Dendritic cell treated with granulocyte-macrophage colony-stimulating factor and Interleukin-4, amounts not matched to agents 40 ng/mL and 50 ng/mL, for 4 days (primary cell): ENCODE results near the gene RAC2.
"Not testable (repeated sequence)": the region's sequence is repeated elsewhere in the genome, so short reads cannot be mapped to it uniquely, and the experiment has no call there.

Source experiments
- H3K27ac Mint-ChIP-seq: one replicate; pipeline ENCODE4 v1.8.0; 2022; ENCODE audit warnings: mild to moderate bottlenecking, mixed read lengths
- H3K27me3 Mint-ChIP-seq: one replicate; pipeline ENCODE4 v1.8.0; 2022; ENCODE audit warnings: mild to moderate bottlenecking, mixed read lengths
- H3K36me3 Mint-ChIP-seq: one replicate; pipeline ENCODE4 v1.8.0; 2022; ENCODE audit warnings: low read depth, mixed read lengths
- H3K4me1 Mint-ChIP-seq: one replicate; pipeline ENCODE4 v1.8.0; 2022; ENCODE audit warnings: low read depth, mixed read lengths
- H3K4me3 Mint-ChIP-seq: one replicate; pipeline ENCODE4 v1.8.0; 2022; ENCODE audit warnings: mild to moderate bottlenecking, moderate library complexity, mixed read lengths
- H3K9me3 Mint-ChIP-seq: one replicate; pipeline ENCODE4 v1.8.0; 2022; ENCODE audit warnings: mixed read lengths
- intact Hi-C: fragments of 100-400 bp; cut with micrococcal nuclease; formaldehyde crosslinking; loops from one replicate; pipeline ENCODE4 v1.15.0; 2022

RAC2 gene

GRCh38 chr22:37240941-37241320, 3.1 kb downstream of the RAC2 start:
- Mint-ChIP-seq H3K9me3 (no peaks in the 10 kb centered on the region), H3K4me3 (peak overlapping the region; percentile 87), H3K27ac (peak overlapping the region; percentile 75), H3K4me1 (peaks cover 99% of the 10 kb centered on the region), H3K36me3 (peaks cover 66% of the 10 kb centered on the region), H3K27me3 (no peaks in the 10 kb centered on the region)
- intact Hi-C loops: no loop called here

GRCh38 chr22:37240240-37240940, 3.7 kb downstream of the RAC2 start:
- Mint-ChIP-seq H3K4me3 (no peak overlapping the region), H3K9me3 (no peaks in the 10 kb centered on the region), H3K36me3 (peaks cover 71% of the 10 kb centered on the region), H3K27me3 (no peaks in the 10 kb centered on the region), H3K4me1 (peaks cover 100% of the 10 kb centered on the region), H3K27ac (no peak overlapping the region)
- intact Hi-C loops: no loop called here

- Mint-ChIP-seq H3K9me3 (no peaks in the 10 kb centered on the region), H3K27me3 (no peaks in the 10 kb centered on the region), H3K4me1 (peaks cover 100% of the 10 kb centered on the region), H3K27ac (peak overlapping the region; percentile 57), H3K36me3 (peaks cover 79% of the 10 kb centered on the region), H3K4me3 (peak overlapping the region; percentile 0)
- intact Hi-C loops: no loop called here
Measured at GRCh38 chr22:37239336-37240239, 4.5 kb downstream of the RAC2 start.

GRCh38 chr22:37237371-37238268, 6.4 kb downstream of the RAC2 start:
- peaks cover 100% of the 10 kb centered on the region for H3K4me1 Mint-ChIP-seq
- H3K9me3 Mint-ChIP-seq: no peaks in the 10 kb centered on the region
- intact Hi-C loops: no loop called here
- peak overlapping the region; percentile 57 for H3K27ac Mint-ChIP-seq
- peaks cover 91% of the 10 kb centered on the region for H3K36me3 Mint-ChIP-seq
- no peaks in the 10 kb centered on the region for H3K27me3 Mint-ChIP-seq
- no peak overlapping the region for H3K4me3 Mint-ChIP-seq

GRCh38 chr22:37235897-37236607, 8.0 kb downstream of the RAC2 start:
- Mint-ChIP-seq H3K4me1 (peaks cover 100% of the 10 kb centered on the region), H3K36me3 (peaks cover 100% of the 10 kb centered on the region), H3K4me3 (peak overlapping the region; percentile 21), H3K27ac (peak overlapping the region; percentile 57), H3K27me3 (no peaks in the 10 kb centered on the region), H3K9me3 (no peaks in the 10 kb centered on the region)
- intact Hi-C loops: no loop called here

- Mint-ChIP-seq H3K27ac (peak overlapping the region; percentile 12), H3K4me3 (no peak overlapping the region), H3K4me1 (peaks cover 100% of the 10 kb centered on the region), H3K9me3 (no peaks in the 10 kb centered on the region), H3K27me3 (no peaks in the 10 kb centered on the region), H3K36me3 (peaks cover 96% of the 10 kb centered on the region)
- intact Hi-C loops: no loop called here
Measured at GRCh38 chr22:37234736-37235711, 9.0 kb downstream of the RAC2 start.

- Mint-ChIP-seq H3K27ac (peak overlapping the region; percentile 12), H3K36me3 (peaks cover 93% of the 10 kb centered on the region), H3K4me3 (no peak overlapping the region), H3K27me3 (no peaks in the 10 kb centered on the region), H3K9me3 (no peaks in the 10 kb centered on the region), H3K4me1 (peaks cover 100% of the 10 kb centered on the region)
- intact Hi-C loops: no loop called here
Measured at GRCh38 chr22:37233751-37234631, 10.1 kb downstream of the RAC2 start.

GRCh38 chr22:37233371-37233750, 10.7 kb downstream of the RAC2 start:
- H3K4me1 Mint-ChIP-seq: peaks cover 100% of the 10 kb centered on the region
- intact Hi-C loops, H3K27ac Mint-ChIP-seq, H3K9me3 Mint-ChIP-seq, H3K4me3 Mint-ChIP-seq, H3K27me3 Mint-ChIP-seq: not testable (repeated sequence)
- H3K36me3 Mint-ChIP-seq: peaks cover 92% of the 10 kb centered on the region

- no peaks in the 10 kb centered on the region for H3K9me3 Mint-ChIP-seq
- intact Hi-C loops: no loop called here
- H3K27ac Mint-ChIP-seq: peak overlapping the region; percentile 30
- H3K4me1 Mint-ChIP-seq: peaks cover 97% of the 10 kb centered on the region
- peaks cover 90% of the 10 kb centered on the region for H3K36me3 Mint-ChIP-seq
- no peaks in the 10 kb centered on the region for H3K27me3 Mint-ChIP-seq
- H3K4me3 Mint-ChIP-seq: no peak overlapping the region
Measured at GRCh38 chr22:37232140-37232998, 11.7 kb downstream of the RAC2 start.

- H3K36me3 Mint-ChIP-seq: peaks cover 85% of the 10 kb centered on the region
- intact Hi-C loops: no loop called here
- no peaks in the 10 kb centered on the region for H3K27me3 Mint-ChIP-seq
- peaks cover 91% of the 10 kb centered on the region for H3K4me1 Mint-ChIP-seq
- no peaks in the 10 kb centered on the region for H3K9me3 Mint-ChIP-seq
- H3K27ac Mint-ChIP-seq: peak overlapping the region; percentile 94
- no peak overlapping the region for H3K4me3 Mint-ChIP-seq
Measured at GRCh38 chr22:37231406-37232139, 12.5 kb downstream of the RAC2 start.
